Measurements from ENCODE around the gene GPR151. TPM values are rescaled to one million over a fixed set of nuclear protein-coding genes. Genes with fewer than 3 reads are reported as not detected.

Gene GPR151
- polyA plus RNA-seq, 1 donor (not counting 4 experiments of a cell fraction or from before 2014, with no cell fraction given) = not detected

- TF ChIP-seq CTCF (optimal IDR thresholded peaks at IDR 0.05 in 1 of 3, IDR thresholded peaks at IDR 0.05 in 1 of 3, conservative IDR thresholded peaks at IDR 0.05 in 1 of 3; ENCODE audit: extremely low read depth in 1 of 3, insufficient read depth in 2 of 3, low read length in 3 of 3) (no peak), EZH2 (IDR thresholded peaks at IDR 0.05; ENCODE audit: low read length) (no peak)
- no peaks in the 10 kb centered on the region for H3K9me1 ChIP-seq (ENCODE audit: control insufficient read depth, extremely low read depth, insufficient read depth, low read length)
- FAIRE-seq (no peak), DNase-seq (ENCODE audit: low read depth, low spot score) (no peak)
- H3K36me3 ChIP-seq (ENCODE audit: control insufficient read depth in 2 of 2, extremely low read depth in 1 of 2, insufficient read depth in 2 of 2, low read length in 2 of 2) = no peaks in the 10 kb centered on the region
- no peaks in the 10 kb centered on the region for H4K20me1 ChIP-seq (ENCODE audit: control insufficient read depth, extremely low read depth, insufficient read depth, low read length)
- no peaks in the 10 kb centered on the region for H3K9me3 ChIP-seq (ENCODE audit: control insufficient read depth, low read depth, low read length)
- dilution Hi-C loops (cut with MboI; ENCODE audit: extremely low pct_ligation_motif_present, low sequenced_read_pairs) = loop anchor here (25.0 kb wide), 1 partner anchor 422 kb away; no protein-coding TSS in a partner anchor
- H3K79me2 ChIP-seq (ENCODE audit: control insufficient read depth, insufficient read depth, low read length) = no peaks in the 10 kb centered on the region
- no peaks in the 10 kb centered on the region for H3K4me1 ChIP-seq (ENCODE audit: control insufficient read depth, extremely low read depth, insufficient read depth, low read length)
- H3K9ac ChIP-seq (ENCODE audit: control insufficient read depth, extremely low read depth, insufficient read depth, low read length) = no peak overlapping the region
- H3K27ac ChIP-seq (ENCODE audit: control insufficient read depth, insufficient read depth, low read length) = no peak overlapping the region
- H2AFZ ChIP-seq (ENCODE audit: control insufficient read depth, low read length) = no peak overlapping the region
- no peak overlapping the region for H3K4me3 ChIP-seq (ENCODE audit: control insufficient read depth in 2 of 3, extremely low read depth in 1 of 3, insufficient read depth in 2 of 3, low read depth in 1 of 3, low read length in 3 of 3)
- no peaks in the 10 kb centered on the region for H3K27me3 ChIP-seq (ENCODE audit: control insufficient read depth, extremely low read depth, insufficient read depth, low read length)
- H3K4me2 ChIP-seq (ENCODE audit: control insufficient read depth, extremely low read depth, insufficient read depth, low read depth, low read length) = no peak overlapping the region
Observed at GRCh38 chr5:146540414-146540813, 24.4 kb upstream of the GPR151 start.

GRCh38 chr5:146539973-146540372, 24.0 kb upstream of the GPR151 start:
- Histone ChIP-seq H4K20me1 (ENCODE audit: control insufficient read depth, extremely low read depth, insufficient read depth, low read length) (no peaks in the 10 kb centered on the region), H2AFZ (ENCODE audit: control insufficient read depth, low read length) (no peak overlapping the region), H3K27me3 (ENCODE audit: control insufficient read depth, extremely low read depth, insufficient read depth, low read length) (no peaks in the 10 kb centered on the region), H3K4me3 (ENCODE audit: control insufficient read depth in 2 of 3, extremely low read depth in 1 of 3, insufficient read depth in 2 of 3, low read depth in 1 of 3, low read length in 3 of 3) (no peak overlapping the region), H3K27ac (ENCODE audit: control insufficient read depth, insufficient read depth, low read length) (no peak overlapping the region), H3K9me3 (ENCODE audit: control insufficient read depth, low read depth, low read length) (no peaks in the 10 kb centered on the region), H3K9me1 (ENCODE audit: control insufficient read depth, extremely low read depth, insufficient read depth, low read length) (no peaks in the 10 kb centered on the region), H3K79me2 (ENCODE audit: control insufficient read depth, insufficient read depth, low read length) (no peaks in the 10 kb centered on the region), H3K36me3 (ENCODE audit: control insufficient read depth in 2 of 2, extremely low read depth in 1 of 2, insufficient read depth in 2 of 2, low read length in 2 of 2) (no peaks in the 10 kb centered on the region), H3K4me1 (ENCODE audit: control insufficient read depth, extremely low read depth, insufficient read depth, low read length) (no peaks in the 10 kb centered on the region), H3K4me2 (ENCODE audit: control insufficient read depth, extremely low read depth, insufficient read depth, low read depth, low read length) (no peak overlapping the region), H3K9ac (ENCODE audit: control insufficient read depth, extremely low read depth, insufficient read depth, low read length) (no peak overlapping the region)
- FAIRE-seq = no peak
- TF ChIP-seq CTCF (optimal IDR thresholded peaks at IDR 0.05 in 1 of 3, IDR thresholded peaks at IDR 0.05 in 1 of 3, conservative IDR thresholded peaks at IDR 0.05 in 1 of 3; ENCODE audit: extremely low read depth in 1 of 3, insufficient read depth in 2 of 3, low read length in 3 of 3) (no peak), EZH2 (IDR thresholded peaks at IDR 0.05; ENCODE audit: low read length) (no peak)
- dilution Hi-C loops (cut with MboI; ENCODE audit: extremely low pct_ligation_motif_present, low sequenced_read_pairs) = loop anchor here (25.0 kb wide), 1 partner anchor 422 kb away; no protein-coding TSS in a partner anchor
- no peak for DNase-seq (ENCODE audit: low read depth, low spot score)
